ENCODE data around the gene PIGR.

PIGR gene

GRCh38 chr1:206946261-206946660 is at the start of gene PIGR:
PIGR (minus strand) TSS chr1:206946466; CDS start chr1:206940531, 5,935 bp downstream.
- no CpG with 5 or more reads among the region's 7 CpGs for WGBS (ENCODE audit: insufficient coverage, insufficient read length)
- DNase-seq (ENCODE audit: low read depth, low spot score) = no peak
- no peaks in the 10 kb centered on the region for H3K27me3 ChIP-seq (ENCODE audit: control insufficient read depth, insufficient read depth, low read length)

DNA sequence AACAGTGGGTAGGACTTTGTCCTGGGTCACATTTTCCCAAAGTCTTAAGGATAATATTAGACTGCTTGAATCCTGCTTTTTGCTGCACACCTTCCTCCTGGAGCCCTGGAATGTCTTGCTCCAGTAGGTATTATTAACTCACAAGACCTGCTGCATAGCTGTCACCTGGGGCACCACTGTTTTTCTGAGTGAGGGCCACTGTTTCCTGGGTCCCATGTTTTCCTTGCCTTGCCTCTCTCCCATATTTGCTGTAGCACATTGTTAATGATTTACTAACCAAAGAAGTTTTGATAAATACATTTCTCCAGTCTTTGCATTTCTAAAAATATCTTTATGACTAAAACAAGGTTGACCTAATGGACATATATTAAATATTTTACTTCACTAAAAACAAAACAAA is 46.5 kb upstream of the PIGR start:
- Histone ChIP-seq H3K9me3 (ENCODE audit: control insufficient read depth, insufficient read depth, low read length) (no peaks in the 10 kb centered on the region), H3K27ac (ENCODE audit: low read length) (no peak overlapping the region), H3K36me3 (ENCODE audit: control insufficient read depth, insufficient read depth, low read length) (no peaks in the 10 kb centered on the region), H3K4me3 (ENCODE audit: low read length) (no peak overlapping the region), H3K27me3 (ENCODE audit: control insufficient read depth, insufficient read depth, low read length) (no peaks in the 10 kb centered on the region), H3K4me1 (ENCODE audit: control insufficient read depth, insufficient read depth, low read length) (no peaks in the 10 kb centered on the region)
- no peak for DNase-seq (ENCODE audit: low read depth, low spot score)

More at GRCh38 chr1:206946261-206946660, at the start of gene PIGR:
- H3K4me1 ChIP-seq (ENCODE audit: control insufficient read depth, insufficient read depth, low read length) = no peaks in the 10 kb centered on the region
- H3K9me3 ChIP-seq (ENCODE audit: control insufficient read depth, insufficient read depth, low read length) = no peaks in the 10 kb centered on the region; the same call in 1 of the 2 replicates
- H3K4me3 ChIP-seq (ENCODE audit: low read length) = no peak within 1 kb of the TSS
- H3K36me3 ChIP-seq (ENCODE audit: control insufficient read depth, insufficient read depth, low read length) = no peaks in the 10 kb centered on the region
- no peak within 1 kb of the TSS for H3K27ac ChIP-seq (ENCODE audit: low read length)

- no peak overlapping the region for H3K4me3 ChIP-seq (ENCODE audit: low read length)
- no peaks in the 10 kb centered on the region for H3K27me3 ChIP-seq (ENCODE audit: control insufficient read depth, insufficient read depth, low read length)
- 0 out of 2 replicates have a peak, but pooled peaks cover 2% of the 10 kb centered on the region for H3K4me1 ChIP-seq (ENCODE audit: control insufficient read depth, insufficient read depth, low read length)
- H3K27ac ChIP-seq (ENCODE audit: low read length) = no peak overlapping the region
- WGBS (ENCODE audit: insufficient coverage, insufficient read length) = no CpG with 5 or more reads among the region's 1 CpG
- no peak for DNase-seq (ENCODE audit: low read depth, low spot score)
- no peaks in the 10 kb centered on the region for H3K9me3 ChIP-seq (ENCODE audit: control insufficient read depth, insufficient read depth, low read length)
- no peaks in the 10 kb centered on the region for H3K36me3 ChIP-seq (ENCODE audit: control insufficient read depth, insufficient read depth, low read length)
Observed at GRCh38 chr1:206987873-206988272, 41.6 kb upstream of the PIGR start.

- H3K4me3 ChIP-seq (ENCODE audit: low read length) = no peak overlapping the region
- no peaks in the 10 kb centered on the region for H3K36me3 ChIP-seq (ENCODE audit: control insufficient read depth, insufficient read depth, low read length)
- no peak for DNase-seq (ENCODE audit: low read depth, low spot score)
- H3K27ac ChIP-seq (ENCODE audit: low read length) = no peak overlapping the region
- H3K9me3 ChIP-seq (ENCODE audit: control insufficient read depth, insufficient read depth, low read length) = no peaks in the 10 kb centered on the region
- H3K27me3 ChIP-seq (ENCODE audit: control insufficient read depth, insufficient read depth, low read length) = no peaks in the 10 kb centered on the region
- 0 out of 2 replicates have a peak, but pooled peaks cover 2% of the 10 kb centered on the region for H3K4me1 ChIP-seq (ENCODE audit: control insufficient read depth, insufficient read depth, low read length)
- WGBS (ENCODE audit: insufficient coverage, insufficient read length) = no CpG with 5 or more reads among the region's 3 CpGs
Observed at GRCh38 chr1:206986885-206987284, 40.6 kb upstream of the PIGR start.

- no peak for DNase-seq (ENCODE audit: low read depth, low spot score)
- H3K27me3 ChIP-seq (ENCODE audit: control insufficient read depth, insufficient read depth, low read length) = no peaks in the 10 kb centered on the region
- WGBS (ENCODE audit: insufficient coverage, insufficient read length) = 100% methylated on average over 2 of the region's 3 CpGs
Observed at GRCh38 chr1:206986402-206986801, 40.1 kb upstream of the PIGR start.

GRCh38 chr1:206985162-206985749 is 39.0 kb upstream of the PIGR start:
- no CpG with 5 or more reads among the region's 10 CpGs for WGBS (ENCODE audit: insufficient coverage, insufficient read length)

More at GRCh38 chr1:206986402-206986801, 40.1 kb upstream of the PIGR start:
- Histone ChIP-seq H3K36me3 (ENCODE audit: control insufficient read depth, insufficient read depth, low read length) (no peaks in the 10 kb centered on the region), H3K4me3 (ENCODE audit: low read length) (no peak overlapping the region), H3K9me3 (ENCODE audit: control insufficient read depth, insufficient read depth, low read length) (no peaks in the 10 kb centered on the region), H3K27ac (ENCODE audit: low read length) (no peak overlapping the region), H3K4me1 (ENCODE audit: control insufficient read depth, insufficient read depth, low read length) (0 out of 2 replicates have a peak, but pooled peaks cover 2% of the 10 kb centered on the region)

DNA sequence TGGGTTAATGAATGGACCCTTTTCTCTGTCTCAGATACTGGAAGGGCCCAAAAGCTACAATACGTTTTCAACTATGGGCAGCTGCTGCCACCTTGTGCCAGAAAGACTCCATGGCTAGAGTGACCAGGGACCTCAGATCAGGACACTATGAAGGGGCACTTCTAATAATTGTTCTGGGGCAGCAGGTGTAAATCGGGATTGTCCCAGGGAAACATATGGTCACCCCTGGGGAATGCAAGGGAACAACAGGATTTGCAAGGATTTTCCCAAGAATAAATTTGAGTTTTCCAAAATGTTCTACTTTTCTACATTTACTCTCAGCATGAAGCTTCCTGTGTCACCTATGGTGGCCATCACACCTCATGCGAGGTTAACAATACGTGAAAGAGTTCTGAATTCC is 36.0 kb upstream of the PIGR start:
- no peaks in the 10 kb centered on the region for H3K27me3 ChIP-seq (ENCODE audit: control insufficient read depth, insufficient read depth, low read length)
- no peak overlapping the region for H3K4me3 ChIP-seq (ENCODE audit: low read length)
- DNase-seq (ENCODE audit: low read depth, low spot score) = no peak
- WGBS (ENCODE audit: insufficient coverage, insufficient read length) = no CpG with 5 or more reads among the region's 4 CpGs
- 0 out of 2 replicates have a peak, but pooled peaks cover 2% of the 10 kb centered on the region for H3K4me1 ChIP-seq (ENCODE audit: control insufficient read depth, insufficient read depth, low read length)
- no peak overlapping the region for H3K27ac ChIP-seq (ENCODE audit: low read length)
- H3K9me3 ChIP-seq (ENCODE audit: control insufficient read depth, insufficient read depth, low read length) = no peaks in the 10 kb centered on the region
- H3K36me3 ChIP-seq (ENCODE audit: control insufficient read depth, insufficient read depth, low read length) = no peaks in the 10 kb centered on the region

More at GRCh38 chr1:206985162-206985749, 39.0 kb upstream of the PIGR start:
- H3K27me3 ChIP-seq (ENCODE audit: control insufficient read depth, insufficient read depth, low read length) = no peaks in the 10 kb centered on the region
- H3K9me3 ChIP-seq (ENCODE audit: control insufficient read depth, insufficient read depth, low read length) = no peaks in the 10 kb centered on the region
- 0 out of 2 replicates have a peak, but pooled peaks cover 2% of the 10 kb centered on the region for H3K4me1 ChIP-seq (ENCODE audit: control insufficient read depth, insufficient read depth, low read length)
- no peak overlapping the region for H3K4me3 ChIP-seq (ENCODE audit: low read length)
- DNase-seq (ENCODE audit: low read depth, low spot score) = no peak
- H3K27ac ChIP-seq (ENCODE audit: low read length) = no peak overlapping the region
- no peaks in the 10 kb centered on the region for H3K36me3 ChIP-seq (ENCODE audit: control insufficient read depth, insufficient read depth, low read length)

DNA sequence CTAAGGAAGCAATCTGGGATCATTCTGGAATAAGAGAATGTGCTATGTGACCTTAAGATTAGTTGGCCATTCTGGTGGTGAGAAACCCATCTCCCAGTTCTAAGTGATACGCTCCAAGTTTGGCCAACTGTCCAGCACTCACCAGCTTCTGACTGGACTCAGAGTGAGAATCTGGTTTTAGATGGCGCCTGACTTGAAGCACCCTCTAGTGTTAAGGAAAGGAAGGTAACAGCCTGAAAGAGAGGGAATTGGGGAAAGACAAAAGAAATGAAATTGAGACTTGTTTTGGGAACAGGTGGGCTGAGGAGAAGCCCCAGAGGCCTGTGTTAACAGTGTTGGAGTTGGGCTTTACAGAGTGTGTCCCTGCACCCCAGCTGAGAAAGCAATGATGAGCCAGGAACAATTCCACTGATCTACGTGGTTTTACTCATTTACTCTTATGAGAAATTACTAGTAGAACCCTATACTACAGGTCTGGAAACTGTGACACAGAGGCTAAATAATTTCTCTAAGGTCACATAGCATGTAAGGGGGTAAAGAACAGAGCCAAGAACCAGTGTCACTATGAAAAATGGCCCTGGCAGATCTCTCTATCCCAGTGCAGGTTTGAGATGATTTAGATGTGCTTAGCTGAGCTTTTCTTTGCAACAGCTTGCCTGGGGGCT is 33.2 kb upstream of the PIGR start:
- no peak for DNase-seq (ENCODE audit: low read depth, low spot score)
- Histone ChIP-seq H3K36me3 (ENCODE audit: control insufficient read depth, insufficient read depth, low read length) (no peaks in the 10 kb centered on the region), H3K9me3 (ENCODE audit: control insufficient read depth, insufficient read depth, low read length) (no peaks in the 10 kb centered on the region), H3K4me1 (ENCODE audit: control insufficient read depth, insufficient read depth, low read length) (0 out of 2 replicates have a peak, but pooled peaks cover 2% of the 10 kb centered on the region), H3K4me3 (ENCODE audit: low read length) (no peak overlapping the region), H3K27ac (ENCODE audit: low read length) (no peak overlapping the region), H3K27me3 (ENCODE audit: control insufficient read depth, insufficient read depth, low read length) (no peaks in the 10 kb centered on the region)
- WGBS (ENCODE audit: insufficient coverage, insufficient read length) = no CpG with 5 or more reads among the region's 3 CpGs

GRCh38 chr1:206978259-206978658 is 32.0 kb upstream of the PIGR start:
- no peak for DNase-seq (ENCODE audit: low read depth, low spot score)
- no CpG with 5 or more reads among the region's 7 CpGs for WGBS (ENCODE audit: insufficient coverage, insufficient read length)
- Histone ChIP-seq H3K27me3 (ENCODE audit: control insufficient read depth, insufficient read depth, low read length) (no peaks in the 10 kb centered on the region), H3K36me3 (ENCODE audit: control insufficient read depth, insufficient read depth, low read length) (no peaks in the 10 kb centered on the region), H3K4me3 (ENCODE audit: low read length) (no peak overlapping the region), H3K4me1 (ENCODE audit: control insufficient read depth, insufficient read depth, low read length) (0 out of 2 replicates have a peak, but pooled peaks cover 2% of the 10 kb centered on the region), H3K27ac (ENCODE audit: low read length) (no peak overlapping the region), H3K9me3 (ENCODE audit: control insufficient read depth, insufficient read depth, low read length) (no peaks in the 10 kb centered on the region)

GRCh38 chr1:206975306-206975705 is 29.0 kb upstream of the PIGR start:
- Histone ChIP-seq H3K36me3 (ENCODE audit: control insufficient read depth, insufficient read depth, low read length) (no peaks in the 10 kb centered on the region), H3K4me1 (ENCODE audit: control insufficient read depth, insufficient read depth, low read length) (no peaks in the 10 kb centered on the region), H3K9me3 (ENCODE audit: control insufficient read depth, insufficient read depth, low read length) (no peaks in the 10 kb centered on the region), H3K27me3 (ENCODE audit: control insufficient read depth, insufficient read depth, low read length) (no peaks in the 10 kb centered on the region), H3K27ac (ENCODE audit: low read length) (no peak overlapping the region), H3K4me3 (ENCODE audit: low read length) (no peak overlapping the region)
- no peak for DNase-seq (ENCODE audit: low read depth, low spot score)
- WGBS (ENCODE audit: insufficient coverage, insufficient read length) = no CpG with 5 or more reads among the region's 1 CpG

Data from iPS DF 6.9 (cell line).